Tibial nerve (tissue), 4 donors: ENCODE measurements around the gene CHMP1A. TPM values are rescaled to one million over a fixed set of nuclear protein-coding genes. Genes with fewer than 3 reads are reported as not detected.
"Not testable (repeated sequence)": the region's sequence is repeated elsewhere in the genome, so short reads cannot be mapped to it uniquely, and the experiment has no call there.

Experiments used
- DNase-seq, 2 donors: peaks; one replicate each; pipeline ENCODE4 v3.0.0-alpha.2; 2019; ENCODE audit warnings: low spot score in 2 of 2
- H3K27ac ChIP-seq, 4 donors: fragments of 200-600 bp; sonication (generic) in 3 of 4; one replicate each; pipeline ENCODE4 v1.5.1; 2017 to 2019; ENCODE audit warnings: mild to moderate bottlenecking in 1 of 4
- H3K27me3 ChIP-seq, 2 donors: fragments of 200-600 bp; sonication (generic) in 1 of 2; one replicate each; pipeline versions ENCODE4 v1.5.1 to v1.6.0; 2017 to 2019
- H3K36me3 ChIP-seq, 3 donors: fragments of 200-600 bp; sonication (generic); one replicate each; pipeline ENCODE4 v1.5.1; 2018 to 2019
- H3K4me1 ChIP-seq, 4 donors: fragments of 200-600 bp; sonication (generic) in 3 of 4; one replicate each; pipeline ENCODE4 v1.5.1; 2017 to 2019
- H3K4me3 ChIP-seq, 4 donors: fragments of 200-600 bp; sonication (generic) in 3 of 4; one replicate each; pipeline ENCODE4 v1.5.1; 2017 to 2019; ENCODE audit warnings: mild to moderate bottlenecking in 1 of 4, moderate library complexity in 1 of 4
- H3K9me3 ChIP-seq, 4 donors: fragments of 200-600 bp; sonication (generic) in 3 of 4; one replicate each; pipeline ENCODE4 v1.5.1; 2017 to 2019
- CTCF ChIP-seq, 5 experiments: fragments of 200-600 bp in 3 of 5; fragments of 450-650 bp in 2 of 5; sonication (generic) in 3 of 5; IDR thresholded peaks; one replicate each; pipeline ENCODE4 v1.5.1; 2016 to 2019; ENCODE audit warnings: antibody characterized with exemption in 5 of 5, mild to moderate bottlenecking in 3 of 5, moderate library complexity in 2 of 5
- EP300 ChIP-seq, 2 donors: sonication (generic); formaldehyde crosslinking; IDR thresholded peaks; one replicate each; pipeline ENCODE4 v1.6.1; 2017; ENCODE audit warnings: antibody characterized with exemption in 2 of 2, mild to moderate bottlenecking in 1 of 2
- POLR2A ChIP-seq, 2 donors: fragments of 450-650 bp; IDR thresholded peaks; one replicate each; pipeline ENCODE4 v1.6.1; 2017; ENCODE audit warnings: antibody characterized with exemption in 2 of 2, mild to moderate bottlenecking in 2 of 2, moderate library complexity in 2 of 2
- WGBS, 2 donors: methylation state at CpG; one replicate each; pipeline ENCODE4 v1.1.5; 2018; 5-methylcytosine and 5-hydroxymethylcytosine counted together
- total RNA-seq, 4 donors: library from RNA; depleted of rRNA; stranded (reverse); fragments of >200 nt; gene quantifications; one replicate each; pipeline ENCODE4 v1.1.0, GENCODE V29; 2016

The CHMP1A gene
- total RNA-seq, 4 donors from 2014 or later, result 90.0 to 109 (median 92.7) TPM

- H3K9me3 ChIP-seq, result no peaks in the 10 kb centered on the region
- WGBS, 2 donors, result 63 to 74% methylated on average over 9 to 10 of the region's 10 CpGs
- peaks cover 0 to 20% (median 6%) of the 10 kb centered on the region in 4 donors for H3K4me1 ChIP-seq
- H3K27me3 ChIP-seq, result peaks cover 0 to 3% of the 10 kb centered on the region in 2 donors
- no peak for DNase-seq
- no peaks in the 10 kb centered on the region for H3K36me3 ChIP-seq
- TF ChIP-seq EP300 (IDR thresholded peaks at IDR 0.05) (no peak), POLR2A (IDR thresholded peaks at IDR 0.05) (no peak), CTCF (IDR thresholded peaks at IDR 0.05) (no peak)
- no peak overlapping the region for H3K4me3 ChIP-seq
- H3K27ac ChIP-seq, result no peak overlapping the region
These were observed 19.1 kb downstream of the CHMP1A start for GRCh38 chr16:89638455-89638854.

- Histone ChIP-seq H3K9me3 (no peaks in the 10 kb centered on the region), H3K4me1 (peaks cover 0 to 20% (median 6%) of the 10 kb centered on the region in 4 donors), H3K36me3 (no peaks in the 10 kb centered on the region), H3K27me3 (peaks cover 0 to 14% of the 10 kb centered on the region in 2 donors), H3K27ac (no peak overlapping the region), H3K4me3 (no peak overlapping the region)
- TF ChIP-seq EP300 (IDR thresholded peaks at IDR 0.05) (no peak), POLR2A (IDR thresholded peaks at IDR 0.05) (no peak), CTCF (IDR thresholded peaks at IDR 0.05) (no peak)
- WGBS, 2 donors, result 72 to 73% methylated on average over 7 to 10 of the region's 10 CpGs
- no peak for DNase-seq
These were observed 20.1 kb downstream of the CHMP1A start for GRCh38 chr16:89637379-89637778.

GRCh38 chr16:89636663-89637062 lies 20.8 kb downstream of the CHMP1A start:
- DNase-seq, result no peak
- TF ChIP-seq EP300 (IDR thresholded peaks at IDR 0.05) (no peak), CTCF (IDR thresholded peaks at IDR 0.05) (no peak), POLR2A (IDR thresholded peaks at IDR 0.05) (no peak)
- WGBS, 2 donors, result 77 to 86% methylated on average over 9 of the region's 12 CpGs
- Histone ChIP-seq H3K9me3 (no peaks in the 10 kb centered on the region), H3K27ac (no peak overlapping the region), H3K27me3 (peaks cover 0 to 14% of the 10 kb centered on the region in 2 donors), H3K4me3 (no peak overlapping the region), H3K4me1 (peaks cover 0 to 15% (median 6%) of the 10 kb centered on the region in 4 donors), H3K36me3 (no peaks in the 10 kb centered on the region)

GRCh38 chr16:89634463-89635385 lies 22.8 kb downstream of the CHMP1A start:
- H3K4me1 ChIP-seq, H3K27ac ChIP-seq, DNase-seq, H3K36me3 ChIP-seq, H3K4me3 ChIP-seq, H3K9me3 ChIP-seq: not testable (repeated sequence)
- peaks cover 0 to 20% of the 10 kb centered on the region in 2 donors for H3K27me3 ChIP-seq
- WGBS, 2 donors, result 40 to 54% methylated on average over 2 of the region's 2 CpGs

- peaks cover 0 to 20% of the 10 kb centered on the region in 2 donors for H3K27me3 ChIP-seq
- 72 to 74% methylated on average over 9 to 19 of the region's 19 CpGs for WGBS, 2 donors
- DNase-seq, result no peak
- H3K27ac ChIP-seq, result no peak overlapping the region
- H3K4me3 ChIP-seq, result no peak overlapping the region
- H3K36me3 ChIP-seq, result no peaks in the 10 kb centered on the region
- H3K4me1 ChIP-seq, result no peaks in the 10 kb centered on the region
- no peak for TF ChIP-seq POLR2A (IDR thresholded peaks at IDR 0.05)
- no peak for TF ChIP-seq EP300 (IDR thresholded peaks at IDR 0.05)
- no peak for TF ChIP-seq CTCF (IDR thresholded peaks at IDR 0.05)
- peaks cover 0 to 7% (median 0%) of the 10 kb centered on the region in 4 donors for H3K9me3 ChIP-seq
These were observed 24.4 kb downstream of the CHMP1A start for GRCh38 chr16:89633064-89633631.
